WERI-Rb-1 (cell line): ENCODE data around the gene ZNF25.

Source experiments
- DNase-seq: peaks from one replicate; pipeline ENCODE4 v3.0.0-alpha.2; 2020
- H3K27ac ChIP-seq: fragments of 250-450 bp; sonication (Bioruptor Pico); 2 replicates; pipeline ENCODE4 v1.5.1; 2020; ENCODE audit warnings: mild to moderate bottlenecking, moderate library complexity
- H3K27me3 ChIP-seq: fragments of 250-450 bp; sonication (Bioruptor Pico); 2 replicates; pipeline ENCODE4 v1.5.1; 2021; ENCODE audit warnings: mild to moderate bottlenecking, low read depth, moderate library complexity; ENCODE audit not compliant: insufficient read depth, severe bottlenecking
- H3K36me3 ChIP-seq: fragments of 250-450 bp; sonication (Bioruptor Pico); 2 replicates; pipeline ENCODE4 v1.5.1; 2020; ENCODE audit warnings: mild to moderate bottlenecking, moderate library complexity
- H3K4me3 ChIP-seq: 2 replicates; pipeline ENCODE4 v1.5.1; 2011; ENCODE audit warnings: low read depth, mild to moderate bottlenecking, control low read depth, low read length
- H3K9me3 ChIP-seq: fragments of 250-450 bp; sonication (Bioruptor Pico); 2 replicates; pipeline ENCODE4 v1.5.1; 2021; ENCODE audit warnings: mild to moderate bottlenecking, moderate library complexity; ENCODE audit not compliant: severe bottlenecking
- TF ChIP-seq, protein P1 (sequence below): IDR thresholded peaks from 2 replicates; pipeline ENCODE4 v1.5.1; 2011; ENCODE audit warnings: low read depth, mild to moderate bottlenecking, control low read depth, inconsistent platforms, low read length

ZNF25 gene

DNA sequence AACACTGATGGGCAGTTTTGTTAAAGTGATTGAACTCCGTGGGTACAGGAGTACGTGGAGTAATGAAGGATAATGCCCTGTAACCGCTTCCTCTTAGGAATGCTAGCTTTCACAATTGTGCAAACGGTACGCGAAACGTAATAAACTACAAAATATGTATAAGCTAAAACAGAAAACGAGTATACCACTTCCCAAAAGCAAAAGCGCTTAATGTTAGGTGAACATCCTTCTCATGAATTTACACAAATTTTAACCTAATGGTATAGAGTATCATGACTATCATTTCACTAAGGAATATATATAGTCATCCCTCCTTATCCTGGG lies 395 bp upstream of the ZNF25 start:
- Histone ChIP-seq H3K9me3 (no peaks in the 10 kb centered on the region), H3K36me3 (no peaks in the 10 kb centered on the region), H3K4me3 (peak overlapping the region; percentile 9), H3K27me3 (no peaks in the 10 kb centered on the region), H3K27ac (no peak overlapping the region)
- no peak for DNase-seq
- TF ChIP-seq, protein P1, sequence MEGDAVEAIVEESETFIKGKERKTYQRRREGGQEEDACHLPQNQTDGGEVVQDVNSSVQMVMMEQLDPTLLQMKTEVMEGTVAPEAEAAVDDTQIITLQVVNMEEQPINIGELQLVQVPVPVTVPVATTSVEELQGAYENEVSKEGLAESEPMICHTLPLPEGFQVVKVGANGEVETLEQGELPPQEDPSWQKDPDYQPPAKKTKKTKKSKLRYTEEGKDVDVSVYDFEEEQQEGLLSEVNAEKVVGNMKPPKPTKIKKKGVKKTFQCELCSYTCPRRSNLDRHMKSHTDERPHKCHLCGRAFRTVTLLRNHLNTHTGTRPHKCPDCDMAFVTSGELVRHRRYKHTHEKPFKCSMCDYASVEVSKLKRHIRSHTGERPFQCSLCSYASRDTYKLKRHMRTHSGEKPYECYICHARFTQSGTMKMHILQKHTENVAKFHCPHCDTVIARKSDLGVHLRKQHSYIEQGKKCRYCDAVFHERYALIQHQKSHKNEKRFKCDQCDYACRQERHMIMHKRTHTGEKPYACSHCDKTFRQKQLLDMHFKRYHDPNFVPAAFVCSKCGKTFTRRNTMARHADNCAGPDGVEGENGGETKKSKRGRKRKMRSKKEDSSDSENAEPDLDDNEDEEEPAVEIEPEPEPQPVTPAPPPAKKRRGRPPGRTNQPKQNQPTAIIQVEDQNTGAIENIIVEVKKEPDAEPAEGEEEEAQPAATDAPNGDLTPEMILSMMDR = no peak

GRCh38 chr10:37975401-37975991 lies 951 bp downstream of the ZNF25 start:
- TF ChIP-seq, protein P1 = no peak
- no peaks in the 10 kb centered on the region for H3K36me3 ChIP-seq
- H3K4me3 ChIP-seq = peak overlapping the region; percentile 64
- H3K27me3 ChIP-seq = no peaks in the 10 kb centered on the region
- no peak for DNase-seq
- peak overlapping the region; percentile 93 for H3K27ac ChIP-seq
- no peaks in the 10 kb centered on the region for H3K9me3 ChIP-seq

- Histone ChIP-seq H3K27me3 (no peaks in the 10 kb centered on the region), H3K36me3 (no peaks in the 10 kb centered on the region), H3K4me3 (no peak overlapping the region), H3K27ac (no peak overlapping the region), H3K9me3 (no peaks in the 10 kb centered on the region)
- no peak for DNase-seq
- TF ChIP-seq, protein P1 = no peak
These were observed 4.1 kb downstream of the ZNF25 start for GRCh38 chr10:37972396-37972795.

DNA sequence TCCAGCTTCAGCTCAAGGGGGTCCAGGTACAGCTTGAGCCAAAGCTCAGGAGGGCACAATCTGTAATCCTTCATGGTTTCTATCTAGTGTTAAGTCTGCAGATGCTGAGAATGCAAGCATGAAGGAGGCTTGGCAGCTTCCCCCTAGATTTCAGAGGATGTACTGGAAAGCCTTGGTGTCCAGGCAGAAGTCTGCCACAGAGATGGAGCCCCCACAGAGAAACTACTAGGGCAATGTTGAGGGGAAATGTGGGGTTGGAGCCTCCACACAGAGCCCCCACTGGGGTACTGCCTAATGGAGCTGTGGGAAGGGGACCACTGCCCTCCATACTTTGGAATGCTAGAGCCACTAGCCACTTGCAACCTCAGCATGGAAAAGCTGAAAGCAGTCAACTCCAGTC lies 11.4 kb downstream of the ZNF25 start:
- no peak for DNase-seq
- Histone ChIP-seq H3K27ac (no peak overlapping the region), H3K27me3 (no peaks in the 10 kb centered on the region), H3K36me3 (no peaks in the 10 kb centered on the region), H3K9me3 (peaks cover 5% of the 10 kb centered on the region), H3K4me3 (no peak overlapping the region)
- TF ChIP-seq, protein P1 = no peak

GRCh38 chr10:37960591-37961137 lies 15.8 kb downstream of the ZNF25 start:
- Histone ChIP-seq H3K27me3 (no peaks in the 10 kb centered on the region), H3K9me3 (peaks cover 5% of the 10 kb centered on the region), H3K27ac (no peak overlapping the region), H3K4me3 (no peak overlapping the region), H3K36me3 (peaks cover 2% of the 10 kb centered on the region; the same call in 1 of the 2 replicates)
- no peak for DNase-seq
- TF ChIP-seq, protein P1 = no peak

GRCh38 chr10:37957841-37958240 lies 18.6 kb downstream of the ZNF25 start:
- DNase-seq = no peak
- H3K9me3 ChIP-seq = no peaks in the 10 kb centered on the region
- peaks cover 2% of the 10 kb centered on the region; the same call in 1 of the 2 replicates for H3K36me3 ChIP-seq
- no peak overlapping the region for H3K27ac ChIP-seq
- TF ChIP-seq, protein P1 = no peak
- H3K27me3 ChIP-seq = no peaks in the 10 kb centered on the region
- H3K4me3 ChIP-seq = no peak overlapping the region
